Measurements from ENCODE around the gene PRKD2. TPM values are rescaled to one million over a fixed set of nuclear protein-coding genes. Genes with fewer than 3 reads are reported as not detected.

Gene PRKD2
- total and polyA plus RNA-seq, 2 experiments from 2014 or later = 53.8 to 68.0 TPM

GRCh38 chr19:46691104-46691503 is 25.8 kb downstream of the PRKD2 start (continued):
- no peak for TF ChIP-seq ZNF462 (CRISPR knock-in tag; IDR thresholded peaks at IDR 0.05)
- TF ChIP-seq CREB1 (CRISPR knock-in tag; IDR thresholded peaks at IDR 0.05; ENCODE audit: low read depth) = no peak

- DNase-seq (ENCODE audit: low spot score) = no peak
- no peaks in the 10 kb centered on the region for H3K4me1 Mint-ChIP-seq
- H3K4me3 Mint-ChIP-seq = no peak overlapping the region
- Histone ChIP-seq H3K9me2 (ENCODE audit: insufficient read depth) (no peaks in the 10 kb centered on the region), H4K20me1 (replicated peaks; ENCODE audit: insufficient read depth) (no peaks in the 10 kb centered on the region; the same call in 1 of the 2 replicates), H3K4me3 (no peak overlapping the region), H3K27me3 (ENCODE audit: insufficient read depth) (no peaks in the 10 kb centered on the region), H3K4me1 (ENCODE audit: insufficient read depth) (no peaks in the 10 kb centered on the region), H3K36me3 (ENCODE audit: insufficient read depth) (peaks cover 55% of the 10 kb centered on the region), H3K27ac (ENCODE audit: low read depth) (no peak overlapping the region), H3K79me2 (replicated peaks; ENCODE audit: insufficient read depth) (no peaks in the 10 kb centered on the region), H3F3A (replicated peaks; ENCODE audit: low read depth) (no peaks in the 10 kb centered on the region), H2AFZ (no peak overlapping the region), H3K4me2 (no peak overlapping the region)
- no peaks in the 10 kb centered on the region for H3K9me3 Mint-ChIP-seq
- no peak for ATAC-seq
- H3K27ac Mint-ChIP-seq = no peak overlapping the region
- H3K27me3 Mint-ChIP-seq (ENCODE audit: insufficient read depth, low read depth, poor library complexity) = peaks cover 5% of the 10 kb centered on the region
- no peak for TF ChIP-seq POLR2AphosphoS5 (IDR thresholded peaks at IDR 0.05; ENCODE audit: low read depth)
- no peak for TF ChIP-seq EZH2phosphoT487 (IDR thresholded peaks at IDR 0.05; ENCODE audit: unreplicated experiment)
- no peak for TF ChIP-seq NANOG (IDR thresholded peaks at IDR 0.05; ENCODE audit: borderline replicate concordance)
- TF ChIP-seq CTCF (conservative IDR thresholded peaks at IDR 0.05; ENCODE audit: low read depth in 2 of 2) = no peak
- H3K36me3 Mint-ChIP-seq (ENCODE audit: low read depth) = peaks cover 93% of the 10 kb centered on the region
These were observed 27.6 kb downstream of the PRKD2 start for GRCh38 chr19:46689358-46689757.
